Coronary artery (tissue), 2 donors: ENCODE results near the gene FRMD5.

Source experiments
- DNase-seq: peaks from one replicate; pipeline ENCODE4 v3.0.0-alpha.2; 2017; ENCODE audit warnings: low spot score
- H3K27ac ChIP-seq, 2 donors: fragments of 200-600 bp; sonication (generic); one replicate each; pipeline ENCODE4 v1.5.1; 2016 to 2019
- H3K4me3 ChIP-seq: fragments of 200-600 bp; sonication (generic); 2 replicates; pipeline ENCODE4 v1.5.1; 2016; ENCODE audit warnings: mild to moderate bottlenecking, moderate library complexity
- TF ChIP-seq, protein P1 (sequence below): fragments of 200-600 bp; sonication (generic); IDR thresholded peaks from one replicate; pipeline ENCODE4 v1.5.1; 2019; ENCODE audit warnings: antibody characterized with exemption

Gene FRMD5

DNA sequence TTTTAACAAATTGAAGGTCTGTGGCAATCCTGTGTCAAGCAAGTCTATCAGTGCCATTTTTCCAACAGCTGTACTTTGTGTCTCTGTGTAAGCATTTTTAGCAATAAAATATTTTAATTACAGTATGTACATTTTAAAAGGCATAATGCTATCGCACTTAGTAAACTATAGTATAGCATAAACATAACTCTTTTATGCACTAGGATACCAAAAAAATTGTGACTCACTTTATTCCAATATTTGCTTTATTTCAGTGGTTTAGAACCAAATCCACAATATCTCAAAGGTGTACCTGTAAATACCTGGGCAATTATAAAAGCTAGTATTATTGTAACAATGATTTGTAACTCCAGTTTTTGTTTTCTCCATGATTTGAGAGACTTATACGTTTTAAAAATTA, 46.5 kb downstream of the FRMD5 start:
- TF ChIP-seq, protein P1, sequence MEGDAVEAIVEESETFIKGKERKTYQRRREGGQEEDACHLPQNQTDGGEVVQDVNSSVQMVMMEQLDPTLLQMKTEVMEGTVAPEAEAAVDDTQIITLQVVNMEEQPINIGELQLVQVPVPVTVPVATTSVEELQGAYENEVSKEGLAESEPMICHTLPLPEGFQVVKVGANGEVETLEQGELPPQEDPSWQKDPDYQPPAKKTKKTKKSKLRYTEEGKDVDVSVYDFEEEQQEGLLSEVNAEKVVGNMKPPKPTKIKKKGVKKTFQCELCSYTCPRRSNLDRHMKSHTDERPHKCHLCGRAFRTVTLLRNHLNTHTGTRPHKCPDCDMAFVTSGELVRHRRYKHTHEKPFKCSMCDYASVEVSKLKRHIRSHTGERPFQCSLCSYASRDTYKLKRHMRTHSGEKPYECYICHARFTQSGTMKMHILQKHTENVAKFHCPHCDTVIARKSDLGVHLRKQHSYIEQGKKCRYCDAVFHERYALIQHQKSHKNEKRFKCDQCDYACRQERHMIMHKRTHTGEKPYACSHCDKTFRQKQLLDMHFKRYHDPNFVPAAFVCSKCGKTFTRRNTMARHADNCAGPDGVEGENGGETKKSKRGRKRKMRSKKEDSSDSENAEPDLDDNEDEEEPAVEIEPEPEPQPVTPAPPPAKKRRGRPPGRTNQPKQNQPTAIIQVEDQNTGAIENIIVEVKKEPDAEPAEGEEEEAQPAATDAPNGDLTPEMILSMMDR, result no peak
- no peak overlapping the region for H3K27ac ChIP-seq

DNA sequence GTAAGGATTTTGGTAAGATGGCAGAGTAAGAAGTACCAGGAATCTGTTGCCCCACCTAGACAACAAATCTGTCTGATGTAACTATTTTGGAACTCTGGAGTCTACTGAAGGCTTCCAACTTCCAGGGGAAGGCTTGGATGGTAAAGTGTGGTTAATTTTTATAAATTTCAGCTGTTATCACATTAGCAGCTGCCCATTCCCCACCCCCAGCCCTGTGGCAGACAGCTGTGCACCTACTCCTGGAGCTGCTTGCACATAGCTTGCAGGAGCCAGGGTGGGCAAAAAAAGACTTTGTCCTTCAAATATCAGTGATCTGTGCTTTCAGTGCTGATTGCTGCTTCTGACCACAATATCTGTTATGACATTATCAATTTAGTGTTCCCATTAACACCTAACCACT, 47.4 kb downstream of the FRMD5 start:
- no peak for DNase-seq
- Histone ChIP-seq H3K4me3 (no peak overlapping the region), H3K27ac (no peak overlapping the region)
- TF ChIP-seq, protein P1, result no peak

More for the DNA sequence above, 46.5 kb downstream of the FRMD5 start:
- DNase-seq, result no peak
- H3K4me3 ChIP-seq, result no peak overlapping the region

DNA sequence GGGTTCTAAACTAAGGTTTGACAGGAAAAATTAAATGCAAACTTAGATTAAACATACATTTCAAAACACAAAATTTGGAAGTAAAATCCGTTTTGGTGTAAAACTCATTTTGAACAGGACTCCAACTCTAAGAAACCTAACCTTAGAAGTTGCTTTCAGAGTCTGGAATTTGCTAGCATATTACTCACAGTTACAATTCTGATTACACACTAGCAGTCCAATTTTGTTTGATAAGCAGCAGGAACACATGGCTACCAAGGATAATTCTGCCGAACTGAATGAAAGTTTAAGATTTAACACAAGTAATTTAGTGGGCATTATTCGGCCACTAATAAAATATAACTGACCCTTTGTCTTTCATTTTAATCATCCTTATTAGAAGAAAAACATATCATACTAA, 49.6 kb downstream of the FRMD5 start:
- Histone ChIP-seq H3K27ac (no peak overlapping the region), H3K4me3 (no peak overlapping the region)
- TF ChIP-seq, protein P1, result no peak
- DNase-seq, result no peak

DNA sequence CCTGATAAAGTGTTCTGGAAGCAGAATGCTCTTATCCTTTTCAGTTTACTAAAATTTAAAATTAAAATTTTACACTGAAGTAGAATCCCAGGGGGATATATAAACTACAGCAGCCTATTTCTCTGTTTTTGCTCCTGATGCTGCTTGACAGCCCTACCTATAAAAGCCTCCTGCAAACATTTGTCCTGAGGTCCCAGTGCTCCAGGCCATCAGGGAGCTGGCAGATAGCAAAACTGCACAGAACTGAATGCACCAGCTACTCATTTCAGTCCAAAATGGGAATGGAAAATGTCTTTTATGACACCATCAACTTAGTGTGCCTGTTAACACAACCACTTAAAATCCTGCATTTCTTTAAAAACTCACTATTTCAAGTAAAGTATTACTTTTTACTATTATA, 50.1 kb downstream of the FRMD5 start:
- no peak for DNase-seq
- H3K27ac ChIP-seq, result no peak overlapping the region
- TF ChIP-seq, protein P1, result no peak

DNA sequence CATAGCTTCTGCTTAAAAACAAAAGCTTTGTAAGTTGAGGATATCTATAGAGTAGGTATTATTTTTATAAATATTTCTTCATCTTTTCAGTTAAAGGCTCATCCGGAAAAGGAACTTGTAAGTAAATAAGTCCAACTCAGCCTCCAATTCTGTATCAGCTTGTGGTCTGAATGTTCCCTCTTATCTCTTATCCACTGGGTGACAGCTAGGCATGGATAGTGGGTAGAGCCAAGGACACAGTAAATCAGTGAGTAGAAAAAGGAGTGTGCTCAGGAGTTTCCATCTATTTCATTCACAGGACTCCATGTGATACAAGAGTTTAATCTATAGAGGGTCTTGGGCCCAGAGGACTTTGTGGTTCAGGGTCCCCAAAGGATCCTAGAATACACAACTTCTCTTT, 50.9 kb downstream of the FRMD5 start:
- DNase-seq, result no peak
- TF ChIP-seq, protein P1, result no peak
- Histone ChIP-seq H3K27ac (no peak overlapping the region), H3K4me3 (no peak overlapping the region)

More for the DNA sequence above, 50.1 kb downstream of the FRMD5 start:
- H3K4me3 ChIP-seq, result no peak overlapping the region

DNA sequence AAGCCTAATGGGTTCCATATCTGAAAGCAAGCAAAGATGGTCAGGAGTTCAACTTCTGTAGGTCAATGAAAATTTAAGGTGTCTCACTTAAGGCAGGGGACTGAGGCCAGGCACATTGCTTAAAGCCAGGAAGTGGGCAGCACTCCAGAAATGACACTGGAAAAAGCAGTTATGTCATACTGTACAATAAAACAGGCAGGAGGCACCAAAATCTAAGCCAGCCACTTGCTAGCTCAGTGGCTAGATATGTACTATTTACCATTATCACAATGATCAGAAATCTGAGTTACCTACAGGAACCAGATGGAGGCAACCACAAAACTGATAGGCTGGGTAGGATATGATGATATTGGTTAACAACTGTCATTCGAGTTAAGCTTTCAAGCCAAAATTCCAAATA, 57.3 kb downstream of the FRMD5 start:
- DNase-seq, result no peak
- Histone ChIP-seq H3K27ac (no peak overlapping the region), H3K4me3 (no peak overlapping the region)
- TF ChIP-seq, protein P1, result no peak

DNA sequence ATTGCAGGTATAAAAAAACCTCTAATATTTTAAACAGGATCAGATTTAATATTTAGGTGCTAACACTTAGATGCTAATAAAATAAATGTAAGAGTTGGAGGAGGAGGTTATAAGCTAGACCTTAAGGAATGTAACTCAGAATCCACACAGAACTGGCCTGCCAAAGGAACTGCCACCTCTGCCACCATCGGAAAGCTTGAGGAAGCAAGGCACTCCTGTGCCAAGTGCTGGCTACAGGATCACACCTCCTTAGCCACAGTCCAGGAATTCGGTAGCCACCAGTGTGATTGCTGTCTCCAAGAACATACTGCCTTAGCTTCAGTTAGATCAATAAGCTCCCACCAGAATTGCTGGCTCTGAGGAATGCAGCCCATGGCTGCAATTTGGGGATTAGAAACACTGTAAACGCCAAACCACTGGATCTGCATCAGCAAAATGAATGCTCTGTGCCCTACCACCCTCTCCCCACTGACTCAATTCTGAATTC, 58.0 kb downstream of the FRMD5 start:
- TF ChIP-seq, protein P1, result no peak
- no peak for DNase-seq
- no peak overlapping the region for H3K4me3 ChIP-seq
- no peak overlapping the region for H3K27ac ChIP-seq
